ENCODE results near the gene ZNF750.

- no peak for TF ChIP-seq CTCF (IDR thresholded peaks at IDR 0.05)
- TF ChIP-seq POLR2A (IDR thresholded peaks at IDR 0.05): no peak
Observed at GRCh38 chr17:82823004-82823403, 16.8 kb downstream of the ZNF750 start.
